K562 (cell line): ENCODE measurements around the gene NMUR1. TPM values are rescaled to one million over a fixed set of nuclear protein-coding genes. Genes with fewer than 3 reads are reported as not detected.

Source experiments
- C11orf30 ChIP-seq: fragments of 450-650 bp; IDR thresholded peaks from 2 replicates; pipeline ENCODE4 v1.6.1; 2016; ENCODE audit warnings: low read depth, mild to moderate bottlenecking
- MAZ ChIP-seq, 2 experiments: fragments of 450-650 bp in 1 of 2; sonication (generic) in 1 of 2; formaldehyde crosslinking; IDR thresholded peaks in 1 of 2; conservative IDR thresholded peaks in 1 of 2; 2 replicates each; pipeline versions ENCODE4 v1.4.0 to v1.5.0; 2020; ENCODE audit warnings: mild to moderate bottlenecking in 1 of 2, missing genetic modification reagents in 1 of 2
- RBBP5 ChIP-seq: fragments of 200-600 bp; sonication (generic); IDR thresholded peaks from 2 replicates; pipeline ENCODE4 v1.6.1; 2012; ENCODE audit warnings: borderline replicate concordance, mild to moderate bottlenecking, low read length, control low read depth, inconsistent platforms; ENCODE audit not compliant: insufficient read depth, poor library complexity, severe bottlenecking
- RBFOX2 ChIP-seq: fragments of 200-400 bp; formaldehyde crosslinking; IDR thresholded peaks from 2 replicates; pipeline ENCODE4 v1.6.1; 2017; ENCODE audit warnings: low read depth, mild to moderate bottlenecking, low read length, moderate library complexity
- SUPT5H ChIP-seq: fragments of 450-650 bp; IDR thresholded peaks from 2 replicates; pipeline ENCODE4 v1.6.1; 2016
- ZNF274 ChIP-seq: IDR thresholded peaks from 2 replicates; pipeline ENCODE4 v1.6.1; 2011; ENCODE audit warnings: low read depth, mild to moderate bottlenecking, low read length, moderate library complexity, borderline replicate concordance
- ZNF511 ChIP-seq: sonication (generic); formaldehyde crosslinking; IDR thresholded peaks from 2 replicates; pipeline ENCODE4 v1.8.0; 2022; ENCODE audit warnings: mild to moderate bottlenecking, missing genetic modification reagents
- ZNF740 ChIP-seq, 3 experiments: fragments of 200-800 bp in 1 of 3; sonication (Bioruptor generic) in 1 of 3; sonication (generic) in 1 of 3; formaldehyde crosslinking in 1 of 3; IDR thresholded peaks; 2 replicates each; pipeline versions ENCODE4 v1.6.1 to v1.8.0; 2016 to 2022; ENCODE audit warnings: mild to moderate bottlenecking in 2 of 3, missing compliant biosample characterization in 2 of 3, missing genetic modification characterization in 2 of 3, missing genetic modification reagents in 1 of 3
- ZNF75A ChIP-seq: fragments of 450-650 bp; formaldehyde crosslinking; IDR thresholded peaks from 2 replicates; pipeline ENCODE4 v1.4.0; 2020; ENCODE audit warnings: mild to moderate bottlenecking
- polyA plus RNA-seq, 8 experiments: library from polyadenylated mRNA; depleted of rRNA in 4 of 8; stranded (reverse) in 5 of 8; unstranded in 3 of 8; fragments of >200 nt; fragmentation: Nextera tagmentation in 2 of 8; fragmentation: Illumina TruSeq in 1 of 8; extraction: Ambion mirVana in 2 of 8; extraction: Trizol in 1 of 8; gene quantifications; 2 replicates each; pipeline versions ENCODE4 v1.2.1 to v1.2.3, GENCODE V29; 2011 to 2014; ENCODE audit warnings: inconsistent platforms in 1 of 8, missing spikeins in 1 of 8
- total RNA-seq, 7 experiments: library from RNA; depleted of rRNA in 6 of 7; stranded (reverse); fragments of >200 nt in 6 of 7; fragmentation: Illumina TruSeq in 2 of 7; extraction: Trizol in 2 of 7; gene quantifications; 2 replicates each; pipeline versions ENCODE4 v1.2.1 to v1.2.3, GENCODE V29; 2011 to 2021; ENCODE audit warnings: low replicate concordance in 1 of 7
- TF ChIP-seq, protein P1 (sequence below): fragments of 450-650 bp; formaldehyde crosslinking; IDR thresholded peaks from 2 replicates; pipeline ENCODE4 v1.4.0; 2022; ENCODE audit warnings: missing genetic modification characterization
- TF ChIP-seq, protein P2 (sequence below): fragments of 200-800 bp; sonication (Bioruptor generic); IDR thresholded peaks from 2 replicates; pipeline ENCODE4 v1.6.1; 2016; ENCODE audit warnings: missing genetic modification characterization, missing compliant biosample characterization
- TF ChIP-seq, protein P3 (sequence below): fragments of 450-650 bp; IDR thresholded peaks from 2 replicates; pipeline ENCODE4 v1.6.1; 2014; ENCODE audit warnings: low read depth, mild to moderate bottlenecking, moderate library complexity, borderline replicate concordance
- TF ChIP-seq, protein P4 (sequence below): conservative IDR thresholded peaks from 2 replicates; pipeline ENCODE4 v1.6.1; 2011; ENCODE audit warnings: low read depth, mild to moderate bottlenecking, low read length; ENCODE audit not compliant: control insufficient read depth

The NMUR1 gene
- total and polyA plus RNA-seq, 9 of the 15 experiments (the other 6 are each of a cell fraction or from before 2014, with no cell fraction given), result 0.01 to 0.27 (median 0.15) TPM

GRCh38 chr2:231514225-231514950 is 15.9 kb downstream of the NMUR1 start (continued):
- TF ChIP-seq MAZ (CRISPR knock-in tag; conservative IDR thresholded peaks at IDR 0.05 in 1 of 2, IDR thresholded peaks at IDR 0.05 in 1 of 2), result peak; percentile 61 to 84; a peak in 3 of 4 replicates
- 0 out of 2 replicates have a peak, but pooled peaks have one; percentile 28 for TF ChIP-seq ZNF511
- TF ChIP-seq C11orf30, result peak; percentile 59
- peak; percentile 67 for TF ChIP-seq ZNF740 (CRISPR knock-in tag; IDR thresholded peaks at IDR 0.05)
- no peak for TF ChIP-seq ZNF740 (tag; IDR thresholded peaks at IDR 0.05)
- no peak for TF ChIP-seq ZNF274
- TF ChIP-seq, protein P1, sequence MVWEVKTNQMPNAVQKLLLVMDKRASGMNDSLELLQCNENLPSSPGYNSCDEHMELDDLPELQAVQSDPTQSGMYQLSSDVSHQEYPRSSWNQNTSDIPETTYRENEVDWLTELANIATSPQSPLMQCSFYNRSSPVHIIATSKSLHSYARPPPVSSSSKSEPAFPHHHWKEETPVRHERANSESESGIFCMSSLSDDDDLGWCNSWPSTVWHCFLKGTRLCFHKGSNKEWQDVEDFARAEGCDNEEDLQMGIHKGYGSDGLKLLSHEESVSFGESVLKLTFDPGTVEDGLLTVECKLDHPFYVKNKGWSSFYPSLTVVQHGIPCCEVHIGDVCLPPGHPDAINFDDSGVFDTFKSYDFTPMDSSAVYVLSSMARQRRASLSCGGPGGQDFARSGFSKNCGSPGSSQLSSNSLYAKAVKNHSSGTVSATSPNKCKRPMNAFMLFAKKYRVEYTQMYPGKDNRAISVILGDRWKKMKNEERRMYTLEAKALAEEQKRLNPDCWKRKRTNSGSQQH, result 0 out of 2 replicates have a peak, but pooled peaks have one; percentile 15
- TF ChIP-seq, protein P2, sequence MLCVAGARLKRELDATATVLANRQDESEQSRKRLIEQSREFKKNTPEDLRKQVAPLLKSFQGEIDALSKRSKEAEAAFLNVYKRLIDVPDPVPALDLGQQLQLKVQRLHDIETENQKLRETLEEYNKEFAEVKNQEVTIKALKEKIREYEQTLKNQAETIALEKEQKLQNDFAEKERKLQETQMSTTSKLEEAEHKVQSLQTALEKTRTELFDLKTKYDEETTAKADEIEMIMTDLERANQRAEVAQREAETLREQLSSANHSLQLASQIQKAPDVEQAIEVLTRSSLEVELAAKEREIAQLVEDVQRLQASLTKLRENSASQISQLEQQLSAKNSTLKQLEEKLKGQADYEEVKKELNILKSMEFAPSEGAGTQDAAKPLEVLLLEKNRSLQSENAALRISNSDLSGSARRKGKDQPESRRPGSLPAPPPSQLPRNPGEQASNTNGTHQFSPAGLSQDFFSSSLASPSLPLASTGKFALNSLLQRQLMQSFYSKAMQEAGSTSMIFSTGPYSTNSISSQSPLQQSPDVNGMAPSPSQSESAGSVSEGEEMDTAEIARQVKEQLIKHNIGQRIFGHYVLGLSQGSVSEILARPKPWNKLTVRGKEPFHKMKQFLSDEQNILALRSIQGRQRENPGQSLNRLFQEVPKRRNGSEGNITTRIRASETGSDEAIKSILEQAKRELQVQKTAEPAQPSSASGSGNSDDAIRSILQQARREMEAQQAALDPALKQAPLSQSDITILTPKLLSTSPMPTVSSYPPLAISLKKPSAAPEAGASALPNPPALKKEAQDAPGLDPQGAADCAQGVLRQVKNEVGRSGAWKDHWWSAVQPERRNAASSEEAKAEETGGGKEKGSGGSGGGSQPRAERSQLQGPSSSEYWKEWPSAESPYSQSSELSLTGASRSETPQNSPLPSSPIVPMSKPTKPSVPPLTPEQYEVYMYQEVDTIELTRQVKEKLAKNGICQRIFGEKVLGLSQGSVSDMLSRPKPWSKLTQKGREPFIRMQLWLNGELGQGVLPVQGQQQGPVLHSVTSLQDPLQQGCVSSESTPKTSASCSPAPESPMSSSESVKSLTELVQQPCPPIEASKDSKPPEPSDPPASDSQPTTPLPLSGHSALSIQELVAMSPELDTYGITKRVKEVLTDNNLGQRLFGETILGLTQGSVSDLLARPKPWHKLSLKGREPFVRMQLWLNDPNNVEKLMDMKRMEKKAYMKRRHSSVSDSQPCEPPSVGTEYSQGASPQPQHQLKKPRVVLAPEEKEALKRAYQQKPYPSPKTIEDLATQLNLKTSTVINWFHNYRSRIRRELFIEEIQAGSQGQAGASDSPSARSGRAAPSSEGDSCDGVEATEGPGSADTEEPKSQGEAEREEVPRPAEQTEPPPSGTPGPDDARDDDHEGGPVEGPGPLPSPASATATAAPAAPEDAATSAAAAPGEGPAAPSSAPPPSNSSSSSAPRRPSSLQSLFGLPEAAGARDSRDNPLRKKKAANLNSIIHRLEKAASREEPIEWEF (CRISPR knock-in tag), result 0 out of 2 replicates have a peak, but pooled peaks have one; percentile 23
- peak; percentile 34 for TF ChIP-seq RBBP5
- no peak for TF ChIP-seq ZNF75A (CRISPR knock-in tag)
- peak; percentile 96 for TF ChIP-seq RBFOX2
- TF ChIP-seq, protein P3, sequence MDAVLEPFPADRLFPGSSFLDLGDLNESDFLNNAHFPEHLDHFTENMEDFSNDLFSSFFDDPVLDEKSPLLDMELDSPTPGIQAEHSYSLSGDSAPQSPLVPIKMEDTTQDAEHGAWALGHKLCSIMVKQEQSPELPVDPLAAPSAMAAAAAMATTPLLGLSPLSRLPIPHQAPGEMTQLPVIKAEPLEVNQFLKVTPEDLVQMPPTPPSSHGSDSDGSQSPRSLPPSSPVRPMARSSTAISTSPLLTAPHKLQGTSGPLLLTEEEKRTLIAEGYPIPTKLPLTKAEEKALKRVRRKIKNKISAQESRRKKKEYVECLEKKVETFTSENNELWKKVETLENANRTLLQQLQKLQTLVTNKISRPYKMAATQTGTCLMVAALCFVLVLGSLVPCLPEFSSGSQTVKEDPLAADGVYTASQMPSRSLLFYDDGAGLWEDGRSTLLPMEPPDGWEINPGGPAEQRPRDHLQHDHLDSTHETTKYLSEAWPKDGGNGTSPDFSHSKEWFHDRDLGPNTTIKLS, result no peak; the same call in 1 of the 2 replicates
- TF ChIP-seq, protein P4, sequence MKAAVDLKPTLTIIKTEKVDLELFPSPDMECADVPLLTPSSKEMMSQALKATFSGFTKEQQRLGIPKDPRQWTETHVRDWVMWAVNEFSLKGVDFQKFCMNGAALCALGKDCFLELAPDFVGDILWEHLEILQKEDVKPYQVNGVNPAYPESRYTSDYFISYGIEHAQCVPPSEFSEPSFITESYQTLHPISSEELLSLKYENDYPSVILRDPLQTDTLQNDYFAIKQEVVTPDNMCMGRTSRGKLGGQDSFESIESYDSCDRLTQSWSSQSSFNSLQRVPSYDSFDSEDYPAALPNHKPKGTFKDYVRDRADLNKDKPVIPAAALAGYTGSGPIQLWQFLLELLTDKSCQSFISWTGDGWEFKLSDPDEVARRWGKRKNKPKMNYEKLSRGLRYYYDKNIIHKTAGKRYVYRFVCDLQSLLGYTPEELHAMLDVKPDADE, result 0 out of 2 replicates have a peak, but pooled peaks have one; percentile 13
- peak; percentile 85 for TF ChIP-seq SUPT5H
